Liver (tissue), 9 donors: ENCODE results near the gene MRPL24. TPM values are rescaled to one million over a fixed set of nuclear protein-coding genes. Genes with fewer than 3 reads are reported as not detected.

Source experiments
- DNase-seq: peaks from one replicate; pipeline ENCODE4 v3.0.0-alpha.2; 2017; ENCODE audit warnings: low spot score
- H3K27ac ChIP-seq, 2 donors: one replicate each; pipeline ENCODE4 v1.7.0; 2013; ENCODE audit warnings: inconsistent platforms in 2 of 2, low read length in 2 of 2, control low read depth in 1 of 2, low read depth in 1 of 2, mild to moderate bottlenecking in 1 of 2
- H3K27me3 ChIP-seq, 4 donors: one replicate each; pipeline versions ENCODE4 v1.6.1 to v1.7.0; 2013; ENCODE audit warnings: low read length in 3 of 4, inconsistent platforms in 1 of 4, mild to moderate bottlenecking in 1 of 4, moderate library complexity in 1 of 4; ENCODE audit not compliant: control insufficient read depth in 4 of 4, insufficient read depth in 4 of 4
- H3K36me3 ChIP-seq, 4 donors: one replicate each; pipeline versions ENCODE4 v1.6.1 to v1.7.0; 2013; ENCODE audit warnings: low read length in 3 of 4, mild to moderate bottlenecking in 3 of 4, low read depth in 1 of 4, moderate library complexity in 1 of 4; ENCODE audit not compliant: control insufficient read depth in 4 of 4, insufficient read depth in 3 of 4
- H3K4me1 ChIP-seq, 4 donors: one replicate each; pipeline versions ENCODE4 v1.6.1 to v1.7.0; 2013; ENCODE audit warnings: low read length in 3 of 4, mild to moderate bottlenecking in 3 of 4, moderate library complexity in 1 of 4; ENCODE audit not compliant: control insufficient read depth in 4 of 4, insufficient read depth in 4 of 4
- H3K4me3 ChIP-seq, 3 donors: one replicate each; pipeline versions ENCODE4 v1.6.1 to v1.7.0; 2013; ENCODE audit warnings: low read length in 3 of 3, control low read depth in 1 of 3, low read depth in 1 of 3, mild to moderate bottlenecking in 1 of 3
- H3K9ac ChIP-seq, 2 donors: one replicate each; pipeline ENCODE4 v1.7.0; 2013; ENCODE audit warnings: low read length in 2 of 2, mild to moderate bottlenecking in 2 of 2, moderate library complexity in 2 of 2, control low read depth in 1 of 2, low read depth in 1 of 2
- H3K9me3 ChIP-seq, 4 donors: one replicate each; pipeline versions ENCODE4 v1.6.1 to v1.7.0; 2013; ENCODE audit warnings: low read length in 3 of 4; ENCODE audit not compliant: control insufficient read depth in 4 of 4
- EGR1 ChIP-seq, 2 donors: IDR thresholded peaks; 2 replicates each; pipeline ENCODE4 v1.6.1; 2016 to 2018; ENCODE audit warnings: antibody characterized with exemption in 2 of 2, low read depth in 2 of 2
- GABPA ChIP-seq, 2 donors: IDR thresholded peaks in 1 of 2; conservative IDR thresholded peaks in 1 of 2; 2 replicates each; pipeline ENCODE4 v1.6.1; 2016; ENCODE audit warnings: antibody characterized with exemption in 2 of 2, mild to moderate bottlenecking in 1 of 2, moderate library complexity in 1 of 2
- HNF4A ChIP-seq, 2 donors: conservative IDR thresholded peaks; 2 replicates each; pipeline ENCODE4 v1.6.1; 2016; ENCODE audit warnings: antibody characterized with exemption in 2 of 2, mild to moderate bottlenecking in 2 of 2
- HNF4G ChIP-seq: IDR thresholded peaks from 2 replicates; pipeline ENCODE4 v1.6.1; 2016; ENCODE audit warnings: antibody characterized with exemption
- JUND ChIP-seq, 2 donors: IDR thresholded peaks; 2 replicates each; pipeline ENCODE4 v1.6.1; 2016; ENCODE audit warnings: antibody characterized with exemption in 2 of 2
- NR2F2 ChIP-seq: IDR thresholded peaks from 2 replicates; pipeline ENCODE4 v1.6.1; 2016; ENCODE audit warnings: antibody characterized with exemption
- RAD21 ChIP-seq, 2 donors: IDR thresholded peaks; 2 replicates each; pipeline ENCODE4 v1.6.1; 2016; ENCODE audit warnings: antibody characterized with exemption in 2 of 2, mild to moderate bottlenecking in 2 of 2
- RXRA ChIP-seq, 2 donors: IDR thresholded peaks; 2 replicates each; pipeline ENCODE4 v1.6.1; 2017 to 2018; ENCODE audit warnings: antibody characterized with exemption in 2 of 2, mild to moderate bottlenecking in 1 of 2
- SP1 ChIP-seq: IDR thresholded peaks from 2 replicates; pipeline ENCODE4 v1.6.1; 2018; ENCODE audit warnings: antibody characterized with exemption, mild to moderate bottlenecking
- TAF1 ChIP-seq: conservative IDR thresholded peaks from 2 replicates; pipeline ENCODE4 v1.6.1; 2016; ENCODE audit warnings: antibody characterized with exemption, mild to moderate bottlenecking
- YY1 ChIP-seq: IDR thresholded peaks from 2 replicates; pipeline ENCODE4 v1.6.1; 2016; ENCODE audit warnings: antibody characterized with exemption, mild to moderate bottlenecking
- WGBS: extraction: QIAGEN DNeasy Blood & Tissue Kit; methylation state at CpG from one replicate; pipeline ENCODE4 v1.1.7; 2013; 5-methylcytosine and 5-hydroxymethylcytosine counted together
- polyA plus RNA-seq, 2 donors: library from polyadenylated mRNA; stranded (reverse) in 1 of 2; unstranded in 1 of 2; fragments of 200-250 nt in 1 of 2; fragments of >200 nt in 1 of 2; fragmentation: Nextera tagmentation in 1 of 2; extraction: Ambion mirVana in 1 of 2; gene quantifications; one replicate each; pipeline versions ENCODE4 v1.2.1 to v1.2.3, GENCODE V29; 2013 to 2015
- total RNA-seq, 2 donors: library from RNA; depleted of rRNA; stranded (reverse); fragments of >200 nt; gene quantifications; one replicate each; pipeline ENCODE4 v1.2.3, GENCODE V29; 2014
- TF ChIP-seq, protein P1 (sequence below): IDR thresholded peaks from 2 replicates; pipeline ENCODE4 v1.6.1; 2016; ENCODE audit warnings: antibody characterized with exemption
- TF ChIP-seq, protein P2 (sequence below): IDR thresholded peaks from 2 replicates; pipeline ENCODE4 v1.6.1; 2016; ENCODE audit warnings: antibody characterized with exemption
- TF ChIP-seq, protein P3 (sequence below): IDR thresholded peaks from 2 replicates; pipeline ENCODE4 v1.6.1; 2016; ENCODE audit warnings: antibody characterized with exemption, mild to moderate bottlenecking
- TF ChIP-seq, protein P4 (sequence below): fragments of 150-350 bp; IDR thresholded peaks from 2 replicates; pipeline ENCODE4 v1.5.1; 2017; ENCODE audit warnings: improper control_type of control experiment, low read depth, low read length; ENCODE audit not compliant: missing input control
- TF ChIP-seq, protein P5 (sequence below): IDR thresholded peaks from 2 replicates; pipeline ENCODE4 v1.6.1; 2016; ENCODE audit warnings: antibody characterized with exemption
- donor health status: healthy.
- donor health status: healthy.
- donor health status: healthy.
- donor health status: healthy.
- donor health status: healthy.

The MRPL24 gene
- total and polyA plus RNA-seq, 4 donors = 26.2 to 123 (median 61.1) TPM

DNA sequence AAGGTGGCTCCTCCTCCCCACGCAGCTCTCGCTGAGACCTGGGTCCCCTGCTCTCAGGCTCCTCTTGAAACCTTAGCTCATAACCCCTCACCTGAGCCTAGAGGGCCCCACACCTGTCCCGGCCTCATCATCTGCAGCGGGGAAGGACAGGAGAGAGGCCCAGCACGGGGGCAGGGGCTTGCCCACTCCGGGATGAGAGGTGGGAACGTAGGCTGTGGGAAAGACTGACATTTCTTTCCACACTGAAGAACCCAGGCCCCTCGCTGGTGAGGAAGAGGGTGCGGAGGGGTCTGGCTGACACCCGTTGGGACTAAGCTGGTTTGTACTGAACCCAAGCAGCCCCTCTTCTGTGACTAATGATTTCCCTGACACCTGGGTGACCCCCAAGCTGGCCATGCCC lies 49.7 kb downstream of the MRPL24 start:
- H3K27ac ChIP-seq = no peak overlapping the region
- peaks cover 0 to 5% (median 3%) of the 10 kb centered on the region in 4 donors for H3K4me1 ChIP-seq
- no peak overlapping the region for H3K9ac ChIP-seq
- H3K9me3 ChIP-seq = no peaks in the 10 kb centered on the region
- no peak overlapping the region for H3K4me3 ChIP-seq
- WGBS = 48% methylated on average over 10 of the region's 10 CpGs
- H3K27me3 ChIP-seq = peaks cover 0 to 2% (median under 1%) of the 10 kb centered on the region in 4 donors
- TF ChIP-seq YY1 (no peak), JUND (IDR thresholded peaks at IDR 0.05) (no peak)
- TF ChIP-seq, protein P1, sequence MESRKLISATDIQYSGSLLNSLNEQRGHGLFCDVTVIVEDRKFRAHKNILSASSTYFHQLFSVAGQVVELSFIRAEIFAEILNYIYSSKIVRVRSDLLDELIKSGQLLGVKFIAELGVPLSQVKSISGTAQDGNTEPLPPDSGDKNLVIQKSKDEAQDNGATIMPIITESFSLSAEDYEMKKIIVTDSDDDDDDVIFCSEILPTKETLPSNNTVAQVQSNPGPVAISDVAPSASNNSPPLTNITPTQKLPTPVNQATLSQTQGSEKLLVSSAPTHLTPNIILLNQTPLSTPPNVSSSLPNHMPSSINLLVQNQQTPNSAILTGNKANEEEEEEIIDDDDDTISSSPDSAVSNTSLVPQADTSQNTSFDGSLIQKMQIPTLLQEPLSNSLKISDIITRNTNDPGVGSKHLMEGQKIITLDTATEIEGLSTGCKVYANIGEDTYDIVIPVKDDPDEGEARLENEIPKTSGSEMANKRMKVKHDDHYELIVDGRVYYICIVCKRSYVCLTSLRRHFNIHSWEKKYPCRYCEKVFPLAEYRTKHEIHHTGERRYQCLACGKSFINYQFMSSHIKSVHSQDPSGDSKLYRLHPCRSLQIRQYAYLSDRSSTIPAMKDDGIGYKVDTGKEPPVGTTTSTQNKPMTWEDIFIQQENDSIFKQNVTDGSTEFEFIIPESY = no peak
- TF ChIP-seq, protein P2, sequence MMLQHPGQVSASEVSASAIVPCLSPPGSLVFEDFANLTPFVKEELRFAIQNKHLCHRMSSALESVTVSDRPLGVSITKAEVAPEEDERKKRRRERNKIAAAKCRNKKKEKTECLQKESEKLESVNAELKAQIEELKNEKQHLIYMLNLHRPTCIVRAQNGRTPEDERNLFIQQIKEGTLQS = no peak
- H3K36me3 ChIP-seq = no peaks in the 10 kb centered on the region
- no peak for DNase-seq

DNA sequence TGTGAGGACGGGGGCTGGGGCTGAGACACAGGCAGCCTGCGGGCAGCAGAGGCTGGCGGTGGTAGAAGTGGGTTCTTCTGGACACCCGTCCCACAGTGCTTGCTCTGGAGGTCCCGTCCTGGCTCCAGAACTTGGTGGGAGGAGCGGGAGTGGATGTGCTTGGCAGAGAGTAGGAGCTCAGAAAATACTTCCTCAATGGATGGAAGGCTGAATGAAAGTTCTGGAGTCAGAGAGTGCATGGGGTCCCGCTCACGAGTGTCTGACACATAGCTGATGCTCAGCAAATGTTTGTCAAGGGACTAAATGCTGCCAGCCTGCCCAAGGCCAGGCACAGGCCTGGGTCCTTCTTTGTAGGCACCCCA lies 50.2 kb downstream of the MRPL24 start:
- H3K9ac ChIP-seq = no peak overlapping the region
- WGBS = 51% methylated on average over 8 of the region's 8 CpGs
- DNase-seq = no peak
- no peaks in the 10 kb centered on the region for H3K9me3 ChIP-seq
- H3K4me3 ChIP-seq = no peak overlapping the region
- peaks cover 0 to 5% (median 3%) of the 10 kb centered on the region in 4 donors for H3K4me1 ChIP-seq
- H3K27me3 ChIP-seq = peaks cover 0 to 2% (median under 1%) of the 10 kb centered on the region in 4 donors
- no peak for TF ChIP-seq EGR1 (IDR thresholded peaks at IDR 0.05; ENCODE audit: low read depth in 2 of 2)
- no peak for TF ChIP-seq TAF1
- TF ChIP-seq RAD21 (IDR thresholded peaks at IDR 0.05) = no peak
- TF ChIP-seq RXRA (IDR thresholded peaks at IDR 0.05) = no peak
- TF ChIP-seq, protein P1 = no peak
- TF ChIP-seq, protein P3, sequence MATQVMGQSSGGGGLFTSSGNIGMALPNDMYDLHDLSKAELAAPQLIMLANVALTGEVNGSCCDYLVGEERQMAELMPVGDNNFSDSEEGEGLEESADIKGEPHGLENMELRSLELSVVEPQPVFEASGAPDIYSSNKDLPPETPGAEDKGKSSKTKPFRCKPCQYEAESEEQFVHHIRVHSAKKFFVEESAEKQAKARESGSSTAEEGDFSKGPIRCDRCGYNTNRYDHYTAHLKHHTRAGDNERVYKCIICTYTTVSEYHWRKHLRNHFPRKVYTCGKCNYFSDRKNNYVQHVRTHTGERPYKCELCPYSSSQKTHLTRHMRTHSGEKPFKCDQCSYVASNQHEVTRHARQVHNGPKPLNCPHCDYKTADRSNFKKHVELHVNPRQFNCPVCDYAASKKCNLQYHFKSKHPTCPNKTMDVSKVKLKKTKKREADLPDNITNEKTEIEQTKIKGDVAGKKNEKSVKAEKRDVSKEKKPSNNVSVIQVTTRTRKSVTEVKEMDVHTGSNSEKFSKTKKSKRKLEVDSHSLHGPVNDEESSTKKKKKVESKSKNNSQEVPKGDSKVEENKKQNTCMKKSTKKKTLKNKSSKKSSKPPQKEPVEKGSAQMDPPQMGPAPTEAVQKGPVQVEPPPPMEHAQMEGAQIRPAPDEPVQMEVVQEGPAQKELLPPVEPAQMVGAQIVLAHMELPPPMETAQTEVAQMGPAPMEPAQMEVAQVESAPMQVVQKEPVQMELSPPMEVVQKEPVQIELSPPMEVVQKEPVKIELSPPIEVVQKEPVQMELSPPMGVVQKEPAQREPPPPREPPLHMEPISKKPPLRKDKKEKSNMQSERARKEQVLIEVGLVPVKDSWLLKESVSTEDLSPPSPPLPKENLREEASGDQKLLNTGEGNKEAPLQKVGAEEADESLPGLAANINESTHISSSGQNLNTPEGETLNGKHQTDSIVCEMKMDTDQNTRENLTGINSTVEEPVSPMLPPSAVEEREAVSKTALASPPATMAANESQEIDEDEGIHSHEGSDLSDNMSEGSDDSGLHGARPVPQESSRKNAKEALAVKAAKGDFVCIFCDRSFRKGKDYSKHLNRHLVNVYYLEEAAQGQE = no peak
- TF ChIP-seq, protein P4, sequence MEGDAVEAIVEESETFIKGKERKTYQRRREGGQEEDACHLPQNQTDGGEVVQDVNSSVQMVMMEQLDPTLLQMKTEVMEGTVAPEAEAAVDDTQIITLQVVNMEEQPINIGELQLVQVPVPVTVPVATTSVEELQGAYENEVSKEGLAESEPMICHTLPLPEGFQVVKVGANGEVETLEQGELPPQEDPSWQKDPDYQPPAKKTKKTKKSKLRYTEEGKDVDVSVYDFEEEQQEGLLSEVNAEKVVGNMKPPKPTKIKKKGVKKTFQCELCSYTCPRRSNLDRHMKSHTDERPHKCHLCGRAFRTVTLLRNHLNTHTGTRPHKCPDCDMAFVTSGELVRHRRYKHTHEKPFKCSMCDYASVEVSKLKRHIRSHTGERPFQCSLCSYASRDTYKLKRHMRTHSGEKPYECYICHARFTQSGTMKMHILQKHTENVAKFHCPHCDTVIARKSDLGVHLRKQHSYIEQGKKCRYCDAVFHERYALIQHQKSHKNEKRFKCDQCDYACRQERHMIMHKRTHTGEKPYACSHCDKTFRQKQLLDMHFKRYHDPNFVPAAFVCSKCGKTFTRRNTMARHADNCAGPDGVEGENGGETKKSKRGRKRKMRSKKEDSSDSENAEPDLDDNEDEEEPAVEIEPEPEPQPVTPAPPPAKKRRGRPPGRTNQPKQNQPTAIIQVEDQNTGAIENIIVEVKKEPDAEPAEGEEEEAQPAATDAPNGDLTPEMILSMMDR = no peak
- no peak for TF ChIP-seq NR2F2
- TF ChIP-seq, protein P5, sequence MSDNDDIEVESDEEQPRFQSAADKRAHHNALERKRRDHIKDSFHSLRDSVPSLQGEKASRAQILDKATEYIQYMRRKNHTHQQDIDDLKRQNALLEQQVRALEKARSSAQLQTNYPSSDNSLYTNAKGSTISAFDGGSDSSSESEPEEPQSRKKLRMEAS = no peak
- no peak for TF ChIP-seq GABPA (IDR thresholded peaks at IDR 0.05 in 1 of 2, conservative IDR thresholded peaks at IDR 0.05 in 1 of 2)
- TF ChIP-seq YY1 = no peak
- TF ChIP-seq HNF4G = no peak
- TF ChIP-seq, protein P2 = no peak
- TF ChIP-seq JUND (IDR thresholded peaks at IDR 0.05) = no peak
- no peak for TF ChIP-seq SP1
- TF ChIP-seq HNF4A (conservative IDR thresholded peaks at IDR 0.05) = no peak
- no peak overlapping the region for H3K27ac ChIP-seq
- no peaks in the 10 kb centered on the region for H3K36me3 ChIP-seq
